Activated CD4-positive, alpha-beta T cell treated with anti-CD3 and anti-CD28 coated beads, Interleukin-2, amount 10 ng/mL, durations not matched to agents 24 days and 14 days (primary cell): Measurements from ENCODE around the gene KRTAP12-3. TPM values are rescaled to one million over a fixed set of nuclear protein-coding genes. Genes with fewer than 3 reads are reported as not detected.
A peak's percentile ranks its signal among the peaks of the same experiment; 100 is the strongest.

Experiments used
- DNase-seq: peaks from one replicate; pipeline ENCODE4 v3.0.0; 2022
- H3K27ac Mint-ChIP-seq: one replicate; pipeline ENCODE4 v1.8.0; 2022; ENCODE audit warnings: mild to moderate bottlenecking, mixed read lengths
- H3K27me3 Mint-ChIP-seq: one replicate; pipeline ENCODE4 v1.8.0; 2022; ENCODE audit warnings: mixed read lengths
- H3K36me3 Mint-ChIP-seq: one replicate; pipeline ENCODE4 v1.8.0; 2022; ENCODE audit warnings: low read depth, mild to moderate bottlenecking, mixed read lengths
- H3K4me1 Mint-ChIP-seq: one replicate; pipeline ENCODE4 v1.8.0; 2021; ENCODE audit warnings: mixed read lengths
- H3K4me3 Mint-ChIP-seq: one replicate; pipeline ENCODE4 v1.8.0; 2022; ENCODE audit warnings: mild to moderate bottlenecking, moderate library complexity, mixed read lengths
- H3K9me3 Mint-ChIP-seq: one replicate; pipeline ENCODE4 v1.8.0; 2021; ENCODE audit warnings: mixed read lengths
- intact Hi-C: fragments of 100-400 bp; cut with micrococcal nuclease; formaldehyde crosslinking; loops from one replicate; pipeline ENCODE4 v1.15.1; 2023
- total RNA-seq: library from RNA; stranded (reverse); gene quantifications from 2 replicates; pipeline ENCODE4 v1.2.3, GENCODE V29; 2022

KRTAP12-3 gene
- total RNA-seq, 1 donor from 2014 or later = not detected

- peaks cover 2% of the 10 kb centered on the region for H3K36me3 Mint-ChIP-seq
- intact Hi-C loops = no loop called here
Observed at GRCh38 chr21:44700101-44701022, 42.6 kb downstream of the KRTAP12-3 start.

GRCh38 chr21:44701023-44701400 lies 43.3 kb downstream of the KRTAP12-3 start:
- Mint-ChIP-seq H3K4me1 (peaks cover 2% of the 10 kb centered on the region), H3K4me3 (no peak overlapping the region), H3K27ac (no peak overlapping the region), H3K36me3 (peaks cover 5% of the 10 kb centered on the region), H3K9me3 (peaks cover 10% of the 10 kb centered on the region), H3K27me3 (peaks cover 75% of the 10 kb centered on the region)
- intact Hi-C loops = no loop called here
- no peak for DNase-seq

More at GRCh38 chr21:44700101-44701022, 42.6 kb downstream of the KRTAP12-3 start:
- no peaks in the 10 kb centered on the region for H3K4me1 Mint-ChIP-seq
- peaks cover 72% of the 10 kb centered on the region for H3K27me3 Mint-ChIP-seq
- no peak overlapping the region for H3K4me3 Mint-ChIP-seq
- DNase-seq = no peak
- H3K27ac Mint-ChIP-seq = no peak overlapping the region
- peaks cover 6% of the 10 kb centered on the region for H3K9me3 Mint-ChIP-seq

- peaks cover 2% of the 10 kb centered on the region for H3K4me1 Mint-ChIP-seq
- intact Hi-C loops = no loop called here
- no peak for DNase-seq
- H3K27me3 Mint-ChIP-seq = peaks cover 75% of the 10 kb centered on the region
- no peak overlapping the region for H3K27ac Mint-ChIP-seq
- no peak overlapping the region for H3K4me3 Mint-ChIP-seq
- peaks cover 10% of the 10 kb centered on the region for H3K9me3 Mint-ChIP-seq
- H3K36me3 Mint-ChIP-seq = peaks cover 6% of the 10 kb centered on the region
Observed at GRCh38 chr21:44701541-44701940, 43.8 kb downstream of the KRTAP12-3 start.

- Mint-ChIP-seq H3K27ac (no peak overlapping the region), H3K27me3 (peaks cover 74% of the 10 kb centered on the region), H3K4me3 (no peak overlapping the region), H3K4me1 (peaks cover 2% of the 10 kb centered on the region), H3K9me3 (peaks cover 10% of the 10 kb centered on the region), H3K36me3 (peaks cover 6% of the 10 kb centered on the region)
- no peak for DNase-seq
- intact Hi-C loops = no loop called here
Observed at GRCh38 chr21:44702111-44702972, 44.6 kb downstream of the KRTAP12-3 start.

- H3K27me3 Mint-ChIP-seq = peaks cover 74% of the 10 kb centered on the region
- peaks cover 2% of the 10 kb centered on the region for H3K4me1 Mint-ChIP-seq
- DNase-seq = no peak
- H3K27ac Mint-ChIP-seq = no peak overlapping the region
- no peak overlapping the region for H3K4me3 Mint-ChIP-seq
- peaks cover 10% of the 10 kb centered on the region for H3K9me3 Mint-ChIP-seq
- peaks cover 6% of the 10 kb centered on the region for H3K36me3 Mint-ChIP-seq
- intact Hi-C loops = no loop called here
Observed at GRCh38 chr21:44702973-44703730, 45.4 kb downstream of the KRTAP12-3 start.

GRCh38 chr21:44703731-44704635 lies 46.3 kb downstream of the KRTAP12-3 start:
- Mint-ChIP-seq H3K9me3 (peaks cover 10% of the 10 kb centered on the region), H3K4me1 (peaks cover 2% of the 10 kb centered on the region), H3K27me3 (peaks cover 74% of the 10 kb centered on the region), H3K27ac (no peak overlapping the region), H3K4me3 (no peak overlapping the region), H3K36me3 (peaks cover 6% of the 10 kb centered on the region)
- intact Hi-C loops = no loop called here
- DNase-seq = no peak

GRCh38 chr21:44704636-44705001 lies 46.9 kb downstream of the KRTAP12-3 start:
- H3K4me3 Mint-ChIP-seq = no peak overlapping the region
- peaks cover 9% of the 10 kb centered on the region for H3K36me3 Mint-ChIP-seq
- intact Hi-C loops = no loop called here
- peaks cover 10% of the 10 kb centered on the region for H3K9me3 Mint-ChIP-seq
- no peak for DNase-seq
- H3K27me3 Mint-ChIP-seq = peaks cover 77% of the 10 kb centered on the region
- H3K4me1 Mint-ChIP-seq = peaks cover 2% of the 10 kb centered on the region
- H3K27ac Mint-ChIP-seq = no peak overlapping the region

- Mint-ChIP-seq H3K9me3 (peaks cover 10% of the 10 kb centered on the region), H3K27me3 (peaks cover 80% of the 10 kb centered on the region), H3K27ac (peak overlapping the region; percentile 29), H3K4me3 (no peak overlapping the region), H3K36me3 (peaks cover 11% of the 10 kb centered on the region), H3K4me1 (peaks cover 2% of the 10 kb centered on the region)
- no peak for DNase-seq
- intact Hi-C loops = no loop called here
Observed at GRCh38 chr21:44706026-44706705, 48.4 kb downstream of the KRTAP12-3 start.

GRCh38 chr21:44706706-44707581 lies 49.2 kb downstream of the KRTAP12-3 start:
- intact Hi-C loops = no loop called here
- Mint-ChIP-seq H3K4me1 (peaks cover 2% of the 10 kb centered on the region), H3K9me3 (peaks cover 10% of the 10 kb centered on the region)

More at GRCh38 chr21:44706706-44707581, 49.2 kb downstream of the KRTAP12-3 start:
- H3K36me3 Mint-ChIP-seq = peaks cover 11% of the 10 kb centered on the region
- no peak overlapping the region for H3K4me3 Mint-ChIP-seq
- peaks cover 78% of the 10 kb centered on the region for H3K27me3 Mint-ChIP-seq
- DNase-seq = no peak
- no peak overlapping the region for H3K27ac Mint-ChIP-seq
